GM18505 (cell line): ENCODE results near the gene LCE3E.

Experiments used
- ATAC-seq: cut with Tn5 transposase; IDR thresholded peaks from one replicate; pipeline ENCODE4 v1.9.1; 2021; ENCODE audit not compliant: unreplicated experiment
- POLR2A ChIP-seq: IDR thresholded peaks from 4 replicates; pipeline ENCODE4 v1.6.1; 2011; ENCODE audit warnings: borderline replicate concordance; ENCODE audit not compliant: insufficient read depth, insufficient read length; ENCODE audit errors: extremely low read depth

The LCE3E gene

GRCh38 chr1:152539901-152540300 lies 26.7 kb downstream of the LCE3E start:
- TF ChIP-seq POLR2A, result no peak
- no peak for ATAC-seq

- ATAC-seq, result no peak
- no peak for TF ChIP-seq POLR2A
These were observed 29.1 kb downstream of the LCE3E start for GRCh38 chr1:152537496-152537895.

GRCh38 chr1:152535774-152536173 lies 30.8 kb downstream of the LCE3E start:
- ATAC-seq, result no peak
- no peak for TF ChIP-seq POLR2A

- no peak for TF ChIP-seq POLR2A
- no peak for ATAC-seq
These were observed 33.1 kb downstream of the LCE3E start for GRCh38 chr1:152533327-152533938.

GRCh38 chr1:152525080-152525641 lies 41.4 kb downstream of the LCE3E start:
- no peak for TF ChIP-seq POLR2A
- no peak for ATAC-seq

- TF ChIP-seq POLR2A, result no peak
- ATAC-seq, result no peak
These were observed 46.0 kb downstream of the LCE3E start for GRCh38 chr1:152520561-152521090.

- TF ChIP-seq POLR2A, result no peak
- ATAC-seq, result no peak
These were observed 46.7 kb downstream of the LCE3E start for GRCh38 chr1:152519851-152520250.

GRCh38 chr1:152517237-152517811 lies 49.3 kb downstream of the LCE3E start:
- no peak for TF ChIP-seq POLR2A
- ATAC-seq, result no peak

- no peak for TF ChIP-seq POLR2A
- no peak for ATAC-seq
These were observed 50.5 kb downstream of the LCE3E start for GRCh38 chr1:152516082-152516481.
